GM12873 (cell line): ENCODE measurements around the gene FYN.

Source experiments
- CTCF ChIP-seq: IDR thresholded peaks from 2 replicates; pipeline ENCODE4 v1.5.1; 2012; ENCODE audit warnings: low read depth, mild to moderate bottlenecking, moderate library complexity, low read length, control low read depth; ENCODE audit not compliant: insufficient read depth; ENCODE audit errors: missing control alignments

Gene FYN

GRCh38 chr6:111759836-111760785 is 113.1 kb downstream of the FYN start:
- TF ChIP-seq CTCF = no peak

- TF ChIP-seq CTCF = no peak
Measured at GRCh38 chr6:111759331-111759835, 113.9 kb downstream of the FYN start.

GRCh38 chr6:111758608-111759329 is 114.5 kb downstream of the FYN start:
- no peak for TF ChIP-seq CTCF

DNA sequence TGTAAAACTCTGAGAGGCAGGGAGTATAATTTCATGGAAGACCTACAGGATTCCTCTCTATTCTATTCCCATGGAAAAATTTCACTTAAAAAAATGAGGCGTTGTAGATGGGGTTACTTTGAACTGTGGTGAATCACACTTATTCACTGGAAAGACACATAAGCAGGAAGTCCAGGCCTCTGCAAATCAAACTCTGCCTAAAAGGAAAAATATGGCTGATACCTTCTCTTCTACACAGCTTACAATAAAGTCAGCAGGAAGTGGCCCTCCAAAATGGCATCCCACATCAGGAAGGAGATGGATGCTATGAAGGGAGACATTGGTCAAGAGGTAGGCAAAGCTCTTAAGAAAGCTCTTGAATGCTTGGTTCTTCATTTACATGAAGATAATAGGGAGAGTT is 115.9 kb downstream of the FYN start:
- no peak for TF ChIP-seq CTCF

DNA sequence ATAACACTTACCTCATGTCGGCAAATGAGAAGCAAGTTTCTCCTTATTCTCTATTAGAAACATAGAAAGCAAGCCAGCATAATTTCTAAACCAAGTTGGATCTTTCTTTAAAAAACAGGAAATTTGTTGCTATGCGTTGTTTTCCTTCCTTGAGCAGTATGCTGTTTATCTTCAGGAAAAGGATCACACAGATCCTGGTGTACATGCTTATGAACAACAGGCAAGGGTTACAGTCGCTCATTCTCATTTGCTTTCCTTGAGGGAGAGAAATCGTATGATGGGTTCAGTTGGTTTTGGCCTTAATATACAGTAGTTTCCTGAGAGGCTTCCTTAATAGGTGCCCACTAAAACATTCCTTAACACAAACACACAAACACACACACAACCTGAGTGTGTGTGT is 118.8 kb downstream of the FYN start:
- no peak for TF ChIP-seq CTCF

DNA sequence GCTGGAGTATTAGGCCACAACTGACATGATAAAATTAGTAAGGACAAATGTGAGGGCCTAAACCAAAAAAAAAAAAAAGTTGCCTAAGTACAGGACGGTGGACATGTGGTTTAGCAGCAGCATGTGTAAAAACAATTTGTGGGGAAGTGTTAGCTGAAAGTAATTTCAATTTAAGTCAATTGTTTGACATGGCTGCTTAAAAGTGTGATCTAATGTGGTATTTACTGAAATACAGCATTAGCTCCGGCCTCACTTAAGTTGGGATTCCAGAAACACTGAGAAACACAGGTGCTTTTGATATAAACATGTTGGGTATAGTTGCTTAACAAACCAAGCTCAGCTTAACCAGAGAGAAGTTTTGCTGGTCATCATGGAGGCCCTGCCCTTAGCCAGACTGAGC is 119.7 kb downstream of the FYN start:
- no peak for TF ChIP-seq CTCF

GRCh38 chr6:111752476-111752875 is 120.8 kb downstream of the FYN start:
- no peak for TF ChIP-seq CTCF
